ENCODE results near the gene CLCN6.

DNA sequence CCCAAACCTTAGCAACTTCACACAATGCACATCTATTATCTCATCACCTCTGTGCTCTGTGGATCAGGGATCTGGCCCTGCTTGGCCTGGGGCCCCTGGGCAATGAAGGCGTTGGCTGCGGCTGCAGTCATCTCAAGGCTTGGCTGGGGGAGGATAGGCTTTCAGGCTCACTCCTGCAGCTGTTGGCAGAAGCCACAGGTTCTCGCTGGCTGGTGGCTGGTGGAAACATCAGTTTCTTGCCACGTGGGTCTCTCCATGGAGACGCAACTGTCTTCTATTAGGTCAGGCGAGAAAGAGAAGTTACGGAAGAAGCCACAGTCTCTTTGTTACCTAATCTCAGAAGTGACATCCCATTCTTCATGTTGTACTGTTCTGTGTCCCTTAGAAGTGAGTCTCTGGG is 45.2 kb downstream of the CLCN6 start:
- TF ChIP-seq, protein P1, sequence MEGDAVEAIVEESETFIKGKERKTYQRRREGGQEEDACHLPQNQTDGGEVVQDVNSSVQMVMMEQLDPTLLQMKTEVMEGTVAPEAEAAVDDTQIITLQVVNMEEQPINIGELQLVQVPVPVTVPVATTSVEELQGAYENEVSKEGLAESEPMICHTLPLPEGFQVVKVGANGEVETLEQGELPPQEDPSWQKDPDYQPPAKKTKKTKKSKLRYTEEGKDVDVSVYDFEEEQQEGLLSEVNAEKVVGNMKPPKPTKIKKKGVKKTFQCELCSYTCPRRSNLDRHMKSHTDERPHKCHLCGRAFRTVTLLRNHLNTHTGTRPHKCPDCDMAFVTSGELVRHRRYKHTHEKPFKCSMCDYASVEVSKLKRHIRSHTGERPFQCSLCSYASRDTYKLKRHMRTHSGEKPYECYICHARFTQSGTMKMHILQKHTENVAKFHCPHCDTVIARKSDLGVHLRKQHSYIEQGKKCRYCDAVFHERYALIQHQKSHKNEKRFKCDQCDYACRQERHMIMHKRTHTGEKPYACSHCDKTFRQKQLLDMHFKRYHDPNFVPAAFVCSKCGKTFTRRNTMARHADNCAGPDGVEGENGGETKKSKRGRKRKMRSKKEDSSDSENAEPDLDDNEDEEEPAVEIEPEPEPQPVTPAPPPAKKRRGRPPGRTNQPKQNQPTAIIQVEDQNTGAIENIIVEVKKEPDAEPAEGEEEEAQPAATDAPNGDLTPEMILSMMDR (IDR thresholded peaks at IDR 0.05), result no peak
- TF ChIP-seq POLR2A (IDR thresholded peaks at IDR 0.05), result no peak

All from uterus (tissue), 2 donors.